ENCODE measurements around the gene LARGE2. TPM values are rescaled to one million over a fixed set of nuclear protein-coding genes. Genes with fewer than 3 reads are reported as not detected.

LARGE2 gene
- total RNA-seq, 2 experiments from 2014 or later, result 2.7 to 3.5 TPM

GRCh38 chr11:45974806-45975205 is 52.4 kb downstream of the LARGE2 start:
- Mint-ChIP-seq H3K4me1 (ENCODE audit: low read depth) (no peaks in the 10 kb centered on the region), H3K9me3 (no peaks in the 10 kb centered on the region), H3K27ac (no peak overlapping the region), H3K36me3 (ENCODE audit: low read depth) (peaks cover 56% of the 10 kb centered on the region), H3K27me3 (no peaks in the 10 kb centered on the region), H3K4me3 (no peak overlapping the region)
- H3K27ac ChIP-seq (ENCODE audit: low read depth in 1 of 2, low read length in 2 of 2), result no peak overlapping the region
- ChIA-PET POLR2A (no interaction called here), CTCF (interaction anchor here (1.0 to 1.3 kb wide), 2 partner anchors 10 to 32 kb away, joined by 3 to 4 read pairs; no protein-coding TSS in a partner anchor)
- DNase-seq (no peak), ATAC-seq (ENCODE audit: poor library complexity) (no peak)
- no peaks in the 10 kb centered on the region for H3K9me3 ChIP-seq (ENCODE audit: control insufficient read depth in 1 of 2, insufficient read depth in 1 of 2, low read length in 2 of 2)
- no peaks in the 10 kb centered on the region for H3K4me1 ChIP-seq (ENCODE audit: insufficient read depth, low read length)
- TF ChIP-seq CTCF (IDR thresholded peaks at IDR 0.05), result no peak
- intact Hi-C loops (cut with DNase I, micrococcal nuclease), result no loop called here
- H3K4me3 ChIP-seq (ENCODE audit: low read length), result no peak overlapping the region
- H3K27me3 ChIP-seq (ENCODE audit: control insufficient read depth in 1 of 2, insufficient read depth in 2 of 2, low read length in 2 of 2), result no peaks in the 10 kb centered on the region
- H3K36me3 ChIP-seq (ENCODE audit: insufficient read depth, low read length), result peaks cover 45% of the 10 kb centered on the region

Other genes with a start within 250 kb of the LARGE2 start
- 1 to 10 TPM; 4.4 to 4.9 TPM for gene SLC35C1, start 117.5 kb upstream of the LARGE2 start, total RNA-seq
- gene CRY2, start 75.2 kb upstream of the LARGE2 start, total RNA-seq, result 100 to 1,000 TPM; 248 TPM
- 1 to 10 TPM; 2.3 to 2.4 TPM for gene MAPK8IP1, start 37.0 kb upstream of the LARGE2 start, total RNA-seq
- gene FREY1, start 15.4 kb upstream of the LARGE2 start, total RNA-seq, result 1 to 10 TPM; 5.7 to 6.0 TPM
- gene PEX16, start 4.8 kb upstream of the LARGE2 start, total RNA-seq, result 10 to 100 TPM; 56.3 to 62.0 TPM
- gene PHF21A, start 198.8 kb downstream of the LARGE2 start, total RNA-seq, result 10 to 100 TPM; 59.5 to 66.2 TPM

Measured in CD4-positive, alpha-beta T cell (primary cell).